Immature natural killer cell (primary cell): ENCODE measurements around the gene DLGAP4. TPM values are rescaled to one million over a fixed set of nuclear protein-coding genes. Genes with fewer than 3 reads are reported as not detected.
"Not testable (repeated sequence)": the region's sequence is repeated elsewhere in the genome, so short reads cannot be mapped to it uniquely, and the experiment has no call there.

Experiments
- DNase-seq, 3 donors: peaks; one replicate each; pipeline ENCODE4 v3.0.0; 2022; ENCODE audit warnings: mixed read lengths in 1 of 3
- H3K27ac Mint-ChIP-seq, 6 donors: one replicate each; pipeline ENCODE4 v1.8.0; 2020; ENCODE audit warnings: mixed read lengths in 6 of 6, mild to moderate bottlenecking in 5 of 6, inconsistent platforms in 4 of 6, moderate library complexity in 3 of 6
- H3K27me3 Mint-ChIP-seq, 3 donors: one replicate each; pipeline ENCODE4 v1.8.0; 2020 to 2021; ENCODE audit warnings: low read depth in 3 of 3, mild to moderate bottlenecking in 3 of 3, mixed read lengths in 3 of 3, moderate library complexity in 3 of 3, inconsistent platforms in 1 of 3
- H3K36me3 Mint-ChIP-seq, 3 donors: one replicate each; pipeline ENCODE4 v1.8.0; 2020; ENCODE audit warnings: mixed read lengths in 3 of 3, inconsistent platforms in 2 of 3, mild to moderate bottlenecking in 2 of 3
- H3K4me1 Mint-ChIP-seq, 2 donors: one replicate each; pipeline ENCODE4 v1.8.0; 2020; ENCODE audit warnings: inconsistent platforms in 2 of 2, mild to moderate bottlenecking in 2 of 2, mixed read lengths in 2 of 2, moderate library complexity in 1 of 2
- H3K4me3 Mint-ChIP-seq, 5 donors: one replicate each; pipeline ENCODE4 v1.8.0; 2020; ENCODE audit warnings: mild to moderate bottlenecking in 5 of 5, mixed read lengths in 5 of 5, inconsistent platforms in 3 of 5, moderate library complexity in 3 of 5
- H3K9me3 Mint-ChIP-seq, 6 donors: one replicate each; pipeline ENCODE4 v1.8.0; 2020; ENCODE audit warnings: mild to moderate bottlenecking in 6 of 6, mixed read lengths in 6 of 6, inconsistent platforms in 4 of 6, moderate library complexity in 3 of 6
- polyA plus RNA-seq, 3 donors: library from polyadenylated mRNA; unstranded; fragments of 300-500 nt; fragmentation: Illumina TruSeq; gene quantifications; one replicate each; pipeline ENCODE4 v1.2.3, GENCODE V29; 2021

DLGAP4 gene
- polyA plus RNA-seq, 3 donors from 2014 or later: 9.0 to 29.0 (median 12.6) TPM

- no peak for DNase-seq
- Mint-ChIP-seq H3K4me1 (no peaks in the 10 kb centered on the region), H3K9me3 (no peaks in the 10 kb centered on the region), H3K27me3 (peaks cover 0 to 1% (median 0%) of the 10 kb centered on the region in 3 donors), H3K36me3 (peaks cover 15 to 28% (median 17%) of the 10 kb centered on the region in 3 donors), H3K27ac (peak overlapping the region in 4 of 6 donors; percentile 9 to 69 (median 37)), H3K4me3 (no peak overlapping the region)
These were observed 198.2 kb downstream of the DLGAP4 start for GRCh38 chr20:36504295-36504694.

GRCh38 chr20:36506253-36506652 lies 200.1 kb downstream of the DLGAP4 start:
- Mint-ChIP-seq H3K4me3 (no peak overlapping the region), H3K4me1 (no peaks in the 10 kb centered on the region), H3K27ac (peak overlapping the region in 3 of 6 donors; percentile 12 to 78 (median 47)), H3K27me3 (peaks cover 0 to 1% (median 0%) of the 10 kb centered on the region in 3 donors), H3K9me3 (no peaks in the 10 kb centered on the region), H3K36me3 (peaks cover 12 to 19% (median 16%) of the 10 kb centered on the region in 3 donors)
- DNase-seq: no peak

GRCh38 chr20:36507746-36508145 lies 201.6 kb downstream of the DLGAP4 start:
- Mint-ChIP-seq H3K36me3 (peaks cover 17 to 22% (median 21%) of the 10 kb centered on the region in 3 donors), H3K9me3 (no peaks in the 10 kb centered on the region), H3K27me3 (peaks cover 0 to 1% (median 0%) of the 10 kb centered on the region in 3 donors), H3K4me1 (no peaks in the 10 kb centered on the region), H3K4me3 (no peak overlapping the region), H3K27ac (no peak overlapping the region)
- no peak for DNase-seq

GRCh38 chr20:36519012-36519719 lies 213.0 kb downstream of the DLGAP4 start:
- H3K27me3 Mint-ChIP-seq: peaks cover 0 to 2% (median 0%) of the 10 kb centered on the region in 3 donors
- H3K4me1 Mint-ChIP-seq: peaks cover 0 to 2% of the 10 kb centered on the region in 2 donors
- no peak overlapping the region for H3K27ac Mint-ChIP-seq
- no peaks in the 10 kb centered on the region for H3K9me3 Mint-ChIP-seq
- no peak for DNase-seq
- H3K36me3 Mint-ChIP-seq: peaks cover 4 to 23% (median 12%) of the 10 kb centered on the region in 3 donors
- no peak overlapping the region for H3K4me3 Mint-ChIP-seq

- DNase-seq: no peak
- Mint-ChIP-seq H3K4me1 (peaks cover 0 to 2% of the 10 kb centered on the region in 2 donors), H3K9me3 (no peaks in the 10 kb centered on the region), H3K4me3 (no peak overlapping the region), H3K36me3 (peaks cover 4 to 20% (median 12%) of the 10 kb centered on the region in 3 donors), H3K27ac (no peak overlapping the region), H3K27me3 (peaks cover 0 to 2% (median 0%) of the 10 kb centered on the region in 3 donors)
These were observed 213.8 kb downstream of the DLGAP4 start for GRCh38 chr20:36519944-36520343.

GRCh38 chr20:36521526-36521925 lies 215.4 kb downstream of the DLGAP4 start:
- DNase-seq: no peak
- Mint-ChIP-seq H3K36me3 (peaks cover 8 to 18% (median 11%) of the 10 kb centered on the region in 3 donors), H3K9me3 (no peaks in the 10 kb centered on the region), H3K4me3 (no peak overlapping the region), H3K27ac (peak overlapping the region in 3 of 6 donors; percentile 7 to 58 (median 13)), H3K4me1 (peaks cover 0 to 2% of the 10 kb centered on the region in 2 donors), H3K27me3 (no peaks in the 10 kb centered on the region)

GRCh38 chr20:36522412-36522811 lies 216.3 kb downstream of the DLGAP4 start:
- H3K4me1 Mint-ChIP-seq, H3K9me3 Mint-ChIP-seq, H3K4me3 Mint-ChIP-seq, H3K27me3 Mint-ChIP-seq, H3K27ac Mint-ChIP-seq, DNase-seq: not testable (repeated sequence)
- H3K36me3 Mint-ChIP-seq: peaks cover 12 to 26% (median 15%) of the 10 kb centered on the region in 3 donors

GRCh38 chr20:36523341-36523740 lies 217.2 kb downstream of the DLGAP4 start:
- no peaks in the 10 kb centered on the region for H3K27me3 Mint-ChIP-seq
- H3K4me3 Mint-ChIP-seq: no peak overlapping the region
- peak overlapping the region in 1 of 6 donors; percentile 24 for H3K27ac Mint-ChIP-seq
- DNase-seq: no peak
- no peaks in the 10 kb centered on the region for H3K9me3 Mint-ChIP-seq
- H3K4me1 Mint-ChIP-seq: peaks cover 0 to 2% of the 10 kb centered on the region in 2 donors
- peaks cover 12 to 25% (median 16%) of the 10 kb centered on the region in 3 donors for H3K36me3 Mint-ChIP-seq

GRCh38 chr20:36525620-36526365 lies 219.7 kb downstream of the DLGAP4 start:
- Mint-ChIP-seq H3K36me3 (peaks cover 12 to 17% (median 16%) of the 10 kb centered on the region in 3 donors), H3K9me3 (no peaks in the 10 kb centered on the region), H3K4me1 (peaks cover 0 to 2% of the 10 kb centered on the region in 2 donors), H3K4me3 (no peak overlapping the region), H3K27me3 (no peaks in the 10 kb centered on the region), H3K27ac (peak overlapping the region in 2 of 6 donors; percentile 3 to 19)
- DNase-seq: no peak

GRCh38 chr20:36526521-36527011 lies 220.4 kb downstream of the DLGAP4 start:
- Mint-ChIP-seq H3K27ac (no peak overlapping the region), H3K4me1 (no peaks in the 10 kb centered on the region), H3K4me3 (no peak overlapping the region), H3K9me3 (no peaks in the 10 kb centered on the region), H3K27me3 (no peaks in the 10 kb centered on the region), H3K36me3 (peaks cover 10 to 15% (median 15%) of the 10 kb centered on the region in 3 donors)
- DNase-seq: no peak

GRCh38 chr20:36527331-36528125 lies 221.4 kb downstream of the DLGAP4 start:
- no peak for DNase-seq
- no peaks in the 10 kb centered on the region for H3K27me3 Mint-ChIP-seq
- H3K9me3 Mint-ChIP-seq: no peaks in the 10 kb centered on the region
- no peak overlapping the region for H3K4me3 Mint-ChIP-seq
- peak overlapping the region in 2 of 6 donors; percentile 18 to 24 for H3K27ac Mint-ChIP-seq
- peaks cover 8 to 15% (median 9%) of the 10 kb centered on the region in 3 donors for H3K36me3 Mint-ChIP-seq
- H3K4me1 Mint-ChIP-seq: no peaks in the 10 kb centered on the region

- no peak overlapping the region for H3K27ac Mint-ChIP-seq
- H3K27me3 Mint-ChIP-seq: peaks cover 0 to 2% (median 0%) of the 10 kb centered on the region in 3 donors
- no peak overlapping the region for H3K4me3 Mint-ChIP-seq
- H3K9me3 Mint-ChIP-seq: no peaks in the 10 kb centered on the region
- DNase-seq: no peak
- peaks cover 8 to 15% (median 9%) of the 10 kb centered on the region in 3 donors for H3K36me3 Mint-ChIP-seq
- H3K4me1 Mint-ChIP-seq: no peaks in the 10 kb centered on the region
These were observed 222.2 kb downstream of the DLGAP4 start for GRCh38 chr20:36528176-36528874.
